KMS-11 (cell line): ENCODE results near the gene ZNF823.

ENCODE experiments used
- H2AFZ ChIP-seq: fragments of 200-600 bp; sonication (generic); 2 replicates; pipeline ENCODE4 v1.6.1; 2016; ENCODE audit warnings: antibody characterized with exemption, mixed run types, low read depth
- H3K27ac ChIP-seq: fragments of 200-600 bp; sonication (generic); 2 replicates; pipeline ENCODE4 v1.6.1; 2016; ENCODE audit warnings: mild to moderate bottlenecking, mixed run types
- H3K27me3 ChIP-seq: fragments of 200-600 bp; sonication (generic); 2 replicates; pipeline ENCODE4 v1.6.1; 2017; ENCODE audit warnings: mild to moderate bottlenecking, low read depth, mixed run types, moderate library complexity; ENCODE audit not compliant: insufficient read depth
- H3K36me3 ChIP-seq: fragments of 200-600 bp; sonication (generic); 2 replicates; pipeline ENCODE4 v1.6.1; 2017; ENCODE audit warnings: mild to moderate bottlenecking, mixed run types; ENCODE audit not compliant: insufficient read depth
- H3K4me1 ChIP-seq: fragments of 200-600 bp; sonication (generic); 2 replicates; pipeline ENCODE4 v1.6.1; 2016; ENCODE audit warnings: mild to moderate bottlenecking, low read depth, mixed run types; ENCODE audit not compliant: poor library complexity, severe bottlenecking
- H3K4me2 ChIP-seq: fragments of 200-600 bp; sonication (generic); 2 replicates; pipeline ENCODE4 v1.7.0; 2016; ENCODE audit warnings: mild to moderate bottlenecking, mixed run types
- H3K4me3 ChIP-seq: fragments of 200-600 bp; sonication (generic); IDR thresholded peaks from 2 replicates; pipeline ENCODE4 v1.6.1; 2017; ENCODE audit warnings: low read depth, low read length, mixed read lengths; ENCODE audit not compliant: insufficient read depth
- H3K79me2 ChIP-seq: fragments of 200-600 bp; sonication (generic); 2 replicates; pipeline ENCODE4 v1.6.1; 2016; ENCODE audit warnings: low read depth, mixed run types; ENCODE audit not compliant: insufficient read depth
- H3K9ac ChIP-seq: fragments of 200-600 bp; sonication (generic); 2 replicates; pipeline ENCODE4 v1.6.1; 2016; ENCODE audit warnings: mild to moderate bottlenecking, mixed run types
- H4K20me1 ChIP-seq: fragments of 200-600 bp; sonication (generic); 2 replicates; pipeline ENCODE4 v1.6.1; 2016; ENCODE audit warnings: mild to moderate bottlenecking, mixed run types; ENCODE audit not compliant: insufficient read depth
- CTCF ChIP-seq: fragments of 200-600 bp; sonication (generic); conservative IDR thresholded peaks from 2 replicates; pipeline ENCODE4 v1.6.1; 2017; ENCODE audit warnings: low read depth, mild to moderate bottlenecking, antibody characterized with exemption, low read length, moderate library complexity, mixed read lengths

ZNF823 gene

GRCh38 chr19:11710313-11710712 lies 28.4 kb downstream of the ZNF823 start:
- no peaks in the 10 kb centered on the region for H4K20me1 ChIP-seq
- no peaks in the 10 kb centered on the region for H3K36me3 ChIP-seq
- H3K9ac ChIP-seq: no peak overlapping the region
- H3K4me3 ChIP-seq: no peak overlapping the region
- no peak for TF ChIP-seq CTCF
- H3K4me2 ChIP-seq: no peak overlapping the region
- no peaks in the 10 kb centered on the region for H3K79me2 ChIP-seq
- H3K27ac ChIP-seq: no peak overlapping the region
- no peaks in the 10 kb centered on the region for H3K4me1 ChIP-seq
- H2AFZ ChIP-seq: no peak overlapping the region
- no peaks in the 10 kb centered on the region for H3K27me3 ChIP-seq

- TF ChIP-seq CTCF: no peak
- H3K79me2 ChIP-seq: no peaks in the 10 kb centered on the region
Measured at GRCh38 chr19:11708457-11708856, 30.3 kb downstream of the ZNF823 start.

GRCh38 chr19:11705474-11705873 lies 33.3 kb downstream of the ZNF823 start:
- no peaks in the 10 kb centered on the region for H4K20me1 ChIP-seq
- TF ChIP-seq CTCF: no peak
- no peak overlapping the region for H3K4me3 ChIP-seq
- no peaks in the 10 kb centered on the region for H3K4me1 ChIP-seq
- H2AFZ ChIP-seq: no peak overlapping the region
- no peaks in the 10 kb centered on the region for H3K36me3 ChIP-seq
- no peak overlapping the region for H3K4me2 ChIP-seq
- H3K27me3 ChIP-seq: no peaks in the 10 kb centered on the region
- H3K79me2 ChIP-seq: no peaks in the 10 kb centered on the region
- H3K9ac ChIP-seq: no peak overlapping the region
- no peak overlapping the region for H3K27ac ChIP-seq

More at GRCh38 chr19:11708457-11708856, 30.3 kb downstream of the ZNF823 start:
- Histone ChIP-seq H3K9ac (no peak overlapping the region), H3K4me2 (no peak overlapping the region), H3K4me3 (no peak overlapping the region), H2AFZ (no peak overlapping the region), H3K36me3 (no peaks in the 10 kb centered on the region), H4K20me1 (no peaks in the 10 kb centered on the region), H3K27ac (no peak overlapping the region), H3K27me3 (no peaks in the 10 kb centered on the region), H3K4me1 (no peaks in the 10 kb centered on the region)

- H3K4me2 ChIP-seq: no peak overlapping the region
- H3K36me3 ChIP-seq: no peaks in the 10 kb centered on the region
- no peak overlapping the region for H2AFZ ChIP-seq
- H3K79me2 ChIP-seq: no peaks in the 10 kb centered on the region
- no peak overlapping the region for H3K27ac ChIP-seq
- no peak overlapping the region for H3K4me3 ChIP-seq
- no peak for TF ChIP-seq CTCF
- H3K4me1 ChIP-seq: no peaks in the 10 kb centered on the region
- H3K27me3 ChIP-seq: no peaks in the 10 kb centered on the region
- no peaks in the 10 kb centered on the region for H4K20me1 ChIP-seq
- H3K9ac ChIP-seq: no peak overlapping the region
Measured at GRCh38 chr19:11704626-11705025, 34.1 kb downstream of the ZNF823 start.
